HTR-8/SVneo (cell line): ENCODE results near the gene SLBP.

Experiments used
- DNase-seq: peaks from one replicate; pipeline ENCODE4 v3.0.0; 2011; ENCODE audit warnings: low spot score, mixed read lengths; ENCODE audit not compliant: insufficient read length
- FAIRE-seq: peaks from 2 replicates; lab custom pipeline; 2011; peaks lifted over from hg19 to GRCh38; lab: Jason Lieb, UNC

SLBP gene

GRCh38 chr4:1749826-1750225 lies 37.7 kb upstream of the SLBP start:
- FAIRE-seq (no peak), DNase-seq (no peak)

DNA sequence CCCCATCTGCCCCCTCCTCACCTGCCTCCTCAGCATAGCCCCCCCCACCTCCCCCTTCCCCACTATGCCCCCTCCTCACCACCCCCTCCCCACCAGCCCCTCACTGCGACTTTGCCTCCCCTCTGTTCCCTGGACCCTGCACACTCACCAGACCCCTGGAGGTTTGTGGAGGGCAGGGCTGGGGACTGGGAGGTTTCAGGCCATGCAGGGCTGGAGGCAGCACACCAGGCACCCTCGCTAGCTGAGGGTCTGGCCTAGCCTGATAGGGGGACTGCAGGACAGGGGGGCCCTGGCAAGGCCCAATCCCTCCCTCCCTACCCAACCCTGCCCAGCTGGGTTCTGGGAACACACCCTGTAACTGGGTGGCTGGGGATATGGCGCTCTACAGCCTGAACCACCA lies 37.3 kb upstream of the SLBP start:
- DNase-seq = no peak
- FAIRE-seq = no peak

DNA sequence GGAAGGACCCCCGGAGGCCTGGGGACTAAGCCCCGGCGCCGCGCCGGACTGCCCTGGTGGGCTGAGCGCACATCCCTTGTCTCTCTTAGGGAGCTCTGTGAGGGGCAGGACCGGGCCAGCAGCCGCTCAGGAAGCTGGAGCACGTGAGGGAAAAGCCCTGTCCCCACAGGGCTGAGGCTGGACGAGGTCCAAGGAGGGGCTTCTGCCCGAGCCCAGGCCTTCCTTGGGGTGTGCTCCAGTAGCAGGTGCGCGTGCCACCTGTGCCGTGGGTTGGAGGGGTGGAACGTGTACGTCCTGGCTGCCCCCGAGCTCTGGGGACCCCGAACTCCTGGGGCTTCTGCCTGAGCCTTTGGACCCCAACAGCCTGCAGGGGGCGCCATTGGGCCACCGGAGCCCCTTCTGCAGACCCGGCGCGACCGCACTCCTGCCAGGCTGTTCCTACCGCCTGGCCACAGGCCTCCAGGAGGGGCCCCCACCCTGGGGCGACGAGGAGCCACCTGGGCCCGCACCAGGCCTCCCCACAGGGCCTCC lies 36.4 kb upstream of the SLBP start:
- DNase-seq (peak; percentile 94), FAIRE-seq (no peak)

DNA sequence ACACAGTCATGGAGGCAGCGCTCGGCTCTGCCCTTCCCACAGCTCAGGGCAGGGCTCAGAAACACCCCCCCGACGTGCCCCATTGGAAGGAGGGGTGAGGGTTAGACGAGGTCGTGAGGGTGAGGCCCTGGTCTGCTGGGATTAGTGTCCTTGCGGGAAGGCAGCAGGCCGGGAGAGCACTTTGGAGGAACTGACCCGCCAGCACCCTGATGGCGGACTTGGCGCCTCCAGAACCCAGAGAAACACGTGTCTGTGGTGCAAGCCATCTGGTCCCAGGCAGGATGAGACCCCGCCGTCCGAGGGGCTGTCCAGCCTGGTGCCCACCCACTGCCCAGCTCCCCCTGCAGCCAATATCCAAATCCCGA lies 35.5 kb upstream of the SLBP start:
- no peak for DNase-seq
- FAIRE-seq = no peak

DNA sequence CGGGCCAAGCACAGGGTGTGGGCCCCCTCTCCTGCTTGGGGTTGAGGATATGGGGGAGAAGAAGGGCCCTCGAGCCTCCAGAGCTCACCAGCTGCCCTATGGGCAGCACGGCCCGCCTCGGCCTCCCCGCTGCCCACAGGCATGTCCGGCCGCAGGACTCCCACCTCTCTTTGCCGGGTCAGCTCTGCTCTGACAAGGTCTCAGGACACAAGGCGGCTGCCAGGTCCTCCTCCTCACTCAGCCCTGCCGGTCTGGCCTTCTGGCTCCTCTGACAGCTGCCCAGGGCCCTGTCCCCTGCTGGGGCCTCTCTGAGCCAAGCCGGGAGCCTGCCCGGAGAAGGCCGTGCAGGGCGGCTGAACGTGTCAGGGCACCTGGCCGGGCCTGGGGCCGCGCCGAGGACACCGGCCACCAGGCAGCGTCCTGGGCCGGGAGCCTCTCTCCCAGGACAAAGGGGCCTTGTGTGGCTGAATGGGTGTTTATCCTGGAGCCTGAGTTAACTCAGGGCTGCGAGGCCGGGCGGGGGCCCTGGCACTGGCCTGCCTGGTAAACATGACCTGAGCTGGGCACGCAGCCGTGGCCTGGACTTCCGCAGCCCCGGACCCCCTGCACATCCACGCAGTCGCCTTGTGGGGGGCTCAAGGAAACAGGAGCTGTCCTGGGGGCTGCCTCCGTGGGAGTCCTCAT lies 34.9 kb upstream of the SLBP start:
- DNase-seq (no peak), FAIRE-seq (no peak)

- DNase-seq (peak; percentile 52), FAIRE-seq (peak; percentile 9)
These were observed 34.2 kb upstream of the SLBP start for GRCh38 chr4:1746265-1746691.

GRCh38 chr4:1745697-1746096 lies 33.6 kb upstream of the SLBP start:
- FAIRE-seq = no peak
- DNase-seq = no peak

DNA sequence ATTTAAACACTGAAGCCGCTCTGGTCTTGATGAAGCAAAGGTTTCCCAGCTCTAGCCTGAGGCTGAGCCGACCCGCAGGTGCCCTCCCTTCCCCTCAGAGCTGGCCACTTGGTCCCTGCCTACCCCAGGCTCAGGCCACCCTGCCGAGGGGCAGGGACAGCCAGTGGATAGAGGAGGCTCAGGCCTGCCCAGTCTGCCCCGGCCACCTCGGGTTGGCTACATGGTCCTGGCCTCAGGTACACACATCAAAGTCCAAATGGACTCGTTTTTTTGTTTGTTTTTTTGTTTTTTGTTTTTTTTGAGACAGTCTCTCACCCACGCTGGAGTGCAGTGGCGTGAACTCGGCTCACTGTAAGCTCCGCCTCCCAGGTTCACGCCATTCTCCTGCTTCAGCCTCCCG lies 33.0 kb upstream of the SLBP start:
- DNase-seq (no peak), FAIRE-seq (no peak)

GRCh38 chr4:1744552-1744951 lies 32.4 kb upstream of the SLBP start:
- DNase-seq = no peak
- no peak for FAIRE-seq

- FAIRE-seq = no peak
- no peak for DNase-seq
These were observed 31.9 kb upstream of the SLBP start for GRCh38 chr4:1743975-1744374.

- DNase-seq = no peak
- FAIRE-seq = no peak
These were observed 31.4 kb upstream of the SLBP start for GRCh38 chr4:1743551-1743950.

GRCh38 chr4:1741208-1741607 lies 29.1 kb upstream of the SLBP start:
- DNase-seq (no peak), FAIRE-seq (no peak)

- FAIRE-seq = no peak
- DNase-seq = no peak
These were observed 28.0 kb upstream of the SLBP start for GRCh38 chr4:1740021-1740545.

- DNase-seq = no peak
- FAIRE-seq = no peak
These were observed 27.2 kb upstream of the SLBP start for GRCh38 chr4:1739358-1739757.

DNA sequence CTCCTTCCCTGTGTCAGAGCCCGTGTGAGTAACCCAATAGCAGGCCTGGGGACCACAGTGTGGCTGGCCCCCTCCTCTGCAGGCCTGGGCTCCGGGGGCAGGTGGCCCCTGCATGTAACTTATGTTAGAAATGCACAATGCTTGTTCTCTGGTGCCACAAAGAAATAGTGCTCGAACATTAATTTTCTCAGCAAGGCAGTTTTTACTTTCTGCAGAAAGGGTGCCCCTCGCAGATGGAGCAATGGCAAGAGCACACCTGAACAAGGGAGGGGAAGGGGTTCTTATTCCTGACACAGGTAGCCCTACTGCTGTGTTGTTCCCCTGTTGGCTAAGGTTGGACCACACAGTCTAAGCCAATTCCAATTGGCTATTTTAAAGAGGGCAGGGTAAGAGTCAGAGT lies 26.3 kb upstream of the SLBP start:
- DNase-seq (no peak), FAIRE-seq (no peak)

DNA sequence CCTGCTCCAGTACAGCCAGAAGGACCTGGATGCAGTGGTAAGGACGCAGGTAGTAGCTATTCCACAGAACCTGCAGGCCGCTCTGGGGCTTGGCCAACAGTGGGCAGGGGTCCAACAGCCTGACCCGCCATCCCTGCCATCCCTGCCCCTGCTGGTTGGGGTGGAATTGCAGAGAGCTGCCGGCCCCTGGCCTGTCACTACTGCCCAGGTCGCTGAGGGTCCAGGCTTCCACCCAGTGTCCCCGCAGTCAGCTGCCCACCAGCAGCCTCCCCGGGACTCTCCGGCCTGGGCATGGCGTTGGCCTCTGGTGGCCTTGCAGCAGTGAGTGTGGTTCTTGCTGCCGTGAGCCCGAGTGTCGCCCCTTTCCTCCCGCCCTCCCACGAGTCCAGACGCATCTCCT lies 25.5 kb upstream of the SLBP start:
- no peak for FAIRE-seq
- DNase-seq = no peak

- DNase-seq (no peak), FAIRE-seq (no peak)
These were observed 24.7 kb upstream of the SLBP start for GRCh38 chr4:1736812-1737211.

GRCh38 chr4:1735215-1735614 lies 23.1 kb upstream of the SLBP start:
- no peak for FAIRE-seq
- DNase-seq = no peak

DNA sequence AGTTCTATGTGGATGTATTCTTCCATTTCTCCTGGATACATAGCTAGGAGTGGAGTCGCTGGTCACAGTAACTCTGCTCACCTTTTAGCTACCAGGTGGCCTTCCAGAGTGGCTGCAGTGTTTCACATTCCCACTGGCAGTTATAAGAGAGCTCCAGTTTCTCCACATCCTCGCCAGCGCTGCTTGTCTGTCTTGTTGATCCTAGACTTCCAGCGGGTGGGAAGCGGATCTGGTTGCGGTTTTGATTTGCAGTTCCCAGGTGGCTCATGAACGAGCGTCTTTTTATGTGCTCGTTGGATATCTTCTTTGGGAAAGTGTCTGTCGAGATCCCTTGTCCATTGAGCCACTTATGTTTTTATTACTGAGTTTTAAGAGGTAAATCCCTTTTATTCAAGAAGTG lies 20.8 kb upstream of the SLBP start:
- FAIRE-seq (no peak), DNase-seq (no peak)

DNA sequence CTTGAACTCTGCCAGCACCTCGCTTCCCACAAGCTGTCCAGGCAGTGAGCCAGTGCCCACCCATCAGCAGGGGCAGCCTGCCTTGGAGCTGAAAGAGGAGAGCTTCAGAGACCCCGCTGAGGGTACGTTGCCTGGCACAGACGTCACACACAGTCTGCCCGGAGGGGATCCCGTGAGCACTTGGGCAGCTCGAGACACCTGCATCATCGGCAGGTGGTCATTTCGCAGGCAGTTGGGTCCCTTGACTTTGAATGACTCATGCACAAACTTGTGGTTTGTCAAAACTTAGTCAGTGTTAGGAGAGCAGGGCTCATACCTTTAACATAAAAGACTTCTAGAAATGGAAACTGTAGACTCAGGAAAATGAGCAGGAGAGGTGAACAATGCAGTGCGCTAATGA lies 19.1 kb upstream of the SLBP start:
- DNase-seq = no peak
- FAIRE-seq = no peak

GRCh38 chr4:1730532-1731135 lies 18.5 kb upstream of the SLBP start:
- no peak for DNase-seq
- no peak for FAIRE-seq
